Stomach (tissue), 4 donors: ENCODE results near the gene THBS3.

Source experiments
- POLR2A ChIP-seq, 4 donors: fragments of 450-650 bp; IDR thresholded peaks; one replicate each; pipeline ENCODE4 v1.6.1; 2016; ENCODE audit warnings: antibody characterized with exemption in 4 of 4, control low read depth in 2 of 4, mild to moderate bottlenecking in 1 of 4, moderate library complexity in 1 of 4
- POLR2AphosphoS5 ChIP-seq, 3 donors: sonication (generic); formaldehyde crosslinking; IDR thresholded peaks; one replicate each; pipeline ENCODE4 v1.6.1; 2016; ENCODE audit warnings: antibody characterized with exemption in 3 of 3
- TF ChIP-seq, protein P1 (sequence below), 7 experiments: fragments of 450-650 bp in 4 of 7; fragments of 200-600 bp in 3 of 7; sonication (generic) in 3 of 7; IDR thresholded peaks; one replicate each; pipeline ENCODE4 v1.5.1; 2016 to 2019; ENCODE audit warnings: antibody characterized with exemption in 7 of 7, control low read depth in 2 of 7, mild to moderate bottlenecking in 1 of 7

DNA sequence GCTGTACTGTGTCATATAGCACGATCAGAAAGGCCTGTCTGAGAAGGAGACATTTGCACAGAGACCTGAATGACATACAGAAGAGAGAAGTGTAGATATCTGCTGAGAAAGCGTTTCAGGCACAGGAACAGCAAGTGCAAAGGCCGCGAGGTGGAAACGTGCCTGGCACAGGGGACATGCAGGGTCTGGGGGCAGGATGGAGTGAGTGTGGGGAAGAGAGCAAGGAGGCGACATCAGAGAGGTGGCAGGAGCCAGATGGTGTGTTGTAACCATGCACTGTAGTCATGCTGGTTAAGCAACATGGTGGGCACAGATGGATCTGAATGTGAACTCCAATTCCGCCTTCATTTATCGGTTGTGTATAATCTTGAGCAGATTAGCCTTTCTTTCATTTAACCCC, 47.6 kb downstream of the THBS3 start:
- TF ChIP-seq, protein P1, sequence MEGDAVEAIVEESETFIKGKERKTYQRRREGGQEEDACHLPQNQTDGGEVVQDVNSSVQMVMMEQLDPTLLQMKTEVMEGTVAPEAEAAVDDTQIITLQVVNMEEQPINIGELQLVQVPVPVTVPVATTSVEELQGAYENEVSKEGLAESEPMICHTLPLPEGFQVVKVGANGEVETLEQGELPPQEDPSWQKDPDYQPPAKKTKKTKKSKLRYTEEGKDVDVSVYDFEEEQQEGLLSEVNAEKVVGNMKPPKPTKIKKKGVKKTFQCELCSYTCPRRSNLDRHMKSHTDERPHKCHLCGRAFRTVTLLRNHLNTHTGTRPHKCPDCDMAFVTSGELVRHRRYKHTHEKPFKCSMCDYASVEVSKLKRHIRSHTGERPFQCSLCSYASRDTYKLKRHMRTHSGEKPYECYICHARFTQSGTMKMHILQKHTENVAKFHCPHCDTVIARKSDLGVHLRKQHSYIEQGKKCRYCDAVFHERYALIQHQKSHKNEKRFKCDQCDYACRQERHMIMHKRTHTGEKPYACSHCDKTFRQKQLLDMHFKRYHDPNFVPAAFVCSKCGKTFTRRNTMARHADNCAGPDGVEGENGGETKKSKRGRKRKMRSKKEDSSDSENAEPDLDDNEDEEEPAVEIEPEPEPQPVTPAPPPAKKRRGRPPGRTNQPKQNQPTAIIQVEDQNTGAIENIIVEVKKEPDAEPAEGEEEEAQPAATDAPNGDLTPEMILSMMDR (IDR thresholded peaks at IDR 0.05), result no peak
- TF ChIP-seq POLR2A (IDR thresholded peaks at IDR 0.05), result no peak
- TF ChIP-seq POLR2AphosphoS5 (IDR thresholded peaks at IDR 0.05), result no peak
